Esophagus squamous epithelium (tissue), 5 donors: ENCODE results near the gene RARB. TPM values are rescaled to one million over a fixed set of nuclear protein-coding genes. Genes with fewer than 3 reads are reported as not detected.

Experiments used
- DNase-seq: peaks from one replicate; lab custom pipeline; 2025; lab: John Stamatoyannopoulos, UW
- H3K27ac ChIP-seq, 4 donors: fragments of 200-600 bp; sonication (generic); one replicate each; pipeline ENCODE4 v1.5.1; 2016 to 2019; ENCODE audit warnings: mild to moderate bottlenecking in 1 of 4
- H3K27me3 ChIP-seq, 4 donors: fragments of 200-600 bp; sonication (generic); 1 replicate in 3 of 4; 2 replicates in 1 of 4; pipeline versions ENCODE4 v1.5.1 to v1.6.0; 2017 to 2021; ENCODE audit warnings: antibody characterized with exemption in 1 of 4
- H3K36me3 ChIP-seq, 3 donors: fragments of 200-600 bp; sonication (generic); one replicate each; pipeline ENCODE4 v1.5.1; 2016 to 2019
- H3K4me1 ChIP-seq, 3 donors: fragments of 200-600 bp; sonication (generic); one replicate each; pipeline ENCODE4 v1.5.1; 2017 to 2019
- H3K4me3 ChIP-seq, 4 donors: fragments of 200-600 bp; sonication (generic); 1 replicate in 3 of 4; 2 replicates in 1 of 4; pipeline ENCODE4 v1.5.1; 2016 to 2019; ENCODE audit warnings: mild to moderate bottlenecking in 2 of 4, moderate library complexity in 1 of 4
- H3K9me3 ChIP-seq, 3 donors: fragments of 200-600 bp; sonication (generic); one replicate each; pipeline ENCODE4 v1.5.1; 2016 to 2019
- POLR2A ChIP-seq, 4 donors: fragments of 450-650 bp; IDR thresholded peaks; one replicate each; pipeline ENCODE4 v1.6.1; 2017; ENCODE audit warnings: antibody characterized with exemption in 4 of 4, mild to moderate bottlenecking in 4 of 4, moderate library complexity in 3 of 4
- WGBS, 2 donors: methylation state at CpG; one replicate each; pipeline ENCODE4 v1.1.5; 2018; 5-methylcytosine and 5-hydroxymethylcytosine counted together
- intact Hi-C: fragments of 100-400 bp; cut with DNase I; formaldehyde crosslinking; loops from one replicate; pipeline ENCODE4 v1.15.0; 2022
- total RNA-seq, 4 donors: library from RNA; depleted of rRNA; stranded (reverse); fragments of >200 nt; gene quantifications; one replicate each; pipeline ENCODE4 v1.1.0, GENCODE V29; 2016
- TF ChIP-seq, protein P1 (sequence below), 6 experiments: fragments of 450-650 bp in 4 of 6; fragments of 200-600 bp in 2 of 6; sonication (generic) in 2 of 6; IDR thresholded peaks; one replicate each; pipeline ENCODE4 v1.5.1; 2016 to 2019; ENCODE audit warnings: antibody characterized with exemption in 6 of 6, mild to moderate bottlenecking in 4 of 6, moderate library complexity in 4 of 6
- donor health status: DM: yes; HTN: yes; CAD: no.

RARB gene
- total RNA-seq, 4 donors from 2014 or later: 1.9 to 9.0 (median 3.5) TPM

DNA sequence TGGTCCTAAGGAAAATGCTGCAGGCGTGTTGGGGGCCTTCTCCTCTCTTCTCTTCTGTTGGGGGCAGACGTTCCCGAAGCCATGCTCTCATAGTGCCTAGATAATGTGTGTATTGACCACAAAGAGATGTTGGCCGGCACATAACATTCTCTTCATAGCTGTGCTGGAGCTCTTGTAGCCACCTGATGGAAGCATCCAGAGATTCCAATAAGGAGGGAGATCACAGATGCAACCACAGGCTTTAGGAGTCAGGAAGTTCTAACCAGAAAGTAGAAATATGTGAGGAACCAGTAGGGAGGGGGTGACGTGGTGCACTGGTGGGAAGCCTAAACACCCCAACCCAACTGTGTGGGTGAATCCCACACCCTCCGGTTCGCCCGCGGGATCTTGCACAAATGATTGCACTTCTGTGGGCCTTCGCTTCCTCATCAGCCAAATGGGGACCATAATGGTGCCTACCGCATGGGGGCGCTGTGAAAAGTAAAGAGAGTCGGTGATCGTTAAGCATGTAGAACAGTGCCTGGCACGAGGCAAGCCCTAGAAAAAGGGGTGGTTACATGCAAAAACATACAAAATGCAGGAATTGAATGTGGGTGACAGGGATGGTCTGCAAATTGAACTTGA is 148.9 kb downstream of the RARB start:
- Histone ChIP-seq H3K9me3 (no peaks in the 10 kb centered on the region), H3K4me1 (peaks cover 0 to 9% (median 3%) of the 10 kb centered on the region in 3 donors), H3K27ac (no peak overlapping the region), H3K4me3 (no peak overlapping the region), H3K36me3 (peaks cover 0 to 57% (median 0%) of the 10 kb centered on the region in 3 donors), H3K27me3 (no peaks in the 10 kb centered on the region)
- DNase-seq: no peak
- TF ChIP-seq, protein P1, sequence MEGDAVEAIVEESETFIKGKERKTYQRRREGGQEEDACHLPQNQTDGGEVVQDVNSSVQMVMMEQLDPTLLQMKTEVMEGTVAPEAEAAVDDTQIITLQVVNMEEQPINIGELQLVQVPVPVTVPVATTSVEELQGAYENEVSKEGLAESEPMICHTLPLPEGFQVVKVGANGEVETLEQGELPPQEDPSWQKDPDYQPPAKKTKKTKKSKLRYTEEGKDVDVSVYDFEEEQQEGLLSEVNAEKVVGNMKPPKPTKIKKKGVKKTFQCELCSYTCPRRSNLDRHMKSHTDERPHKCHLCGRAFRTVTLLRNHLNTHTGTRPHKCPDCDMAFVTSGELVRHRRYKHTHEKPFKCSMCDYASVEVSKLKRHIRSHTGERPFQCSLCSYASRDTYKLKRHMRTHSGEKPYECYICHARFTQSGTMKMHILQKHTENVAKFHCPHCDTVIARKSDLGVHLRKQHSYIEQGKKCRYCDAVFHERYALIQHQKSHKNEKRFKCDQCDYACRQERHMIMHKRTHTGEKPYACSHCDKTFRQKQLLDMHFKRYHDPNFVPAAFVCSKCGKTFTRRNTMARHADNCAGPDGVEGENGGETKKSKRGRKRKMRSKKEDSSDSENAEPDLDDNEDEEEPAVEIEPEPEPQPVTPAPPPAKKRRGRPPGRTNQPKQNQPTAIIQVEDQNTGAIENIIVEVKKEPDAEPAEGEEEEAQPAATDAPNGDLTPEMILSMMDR (IDR thresholded peaks at IDR 0.05): no peak
- no peak for TF ChIP-seq POLR2A (IDR thresholded peaks at IDR 0.05)
- intact Hi-C loops: no loop called here
- 77 to 83% methylated on average over 11 to 15 of the region's 15 CpGs for WGBS, 2 donors

DNA sequence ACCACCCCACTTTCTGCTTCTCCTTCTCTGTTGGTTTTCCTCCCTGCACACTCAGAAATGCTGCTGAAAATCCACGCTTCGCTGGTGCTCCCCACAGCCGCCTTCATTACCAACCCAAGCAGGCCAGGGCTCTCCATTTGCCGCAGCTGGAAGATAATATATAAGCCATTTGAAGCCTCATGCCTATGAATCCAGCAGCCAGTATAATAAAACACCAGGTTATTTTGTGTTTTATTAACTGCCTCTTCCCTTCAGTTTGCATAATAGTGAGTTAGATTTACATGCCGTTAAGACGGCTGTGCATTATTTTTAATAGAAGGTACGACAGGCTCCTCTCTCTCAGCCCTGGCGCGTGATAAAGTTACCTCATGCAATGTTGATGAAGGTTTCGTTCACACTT is 150.0 kb downstream of the RARB start:
- H3K4me1 ChIP-seq: peaks cover 0 to 7% (median 3%) of the 10 kb centered on the region in 3 donors
- no peak for TF ChIP-seq POLR2A (IDR thresholded peaks at IDR 0.05)
- TF ChIP-seq, protein P1 (IDR thresholded peaks at IDR 0.05): no peak
- H3K36me3 ChIP-seq: peaks cover 0 to 60% (median 0%) of the 10 kb centered on the region in 3 donors
- H3K4me3 ChIP-seq: no peak overlapping the region
- DNase-seq: no peak
- intact Hi-C loops: no loop called here
- no peaks in the 10 kb centered on the region for H3K27me3 ChIP-seq
- no peaks in the 10 kb centered on the region for H3K9me3 ChIP-seq
- 93 to 97% methylated on average over 9 to 10 of the region's 10 CpGs for WGBS, 2 donors
- no peak overlapping the region for H3K27ac ChIP-seq

DNA sequence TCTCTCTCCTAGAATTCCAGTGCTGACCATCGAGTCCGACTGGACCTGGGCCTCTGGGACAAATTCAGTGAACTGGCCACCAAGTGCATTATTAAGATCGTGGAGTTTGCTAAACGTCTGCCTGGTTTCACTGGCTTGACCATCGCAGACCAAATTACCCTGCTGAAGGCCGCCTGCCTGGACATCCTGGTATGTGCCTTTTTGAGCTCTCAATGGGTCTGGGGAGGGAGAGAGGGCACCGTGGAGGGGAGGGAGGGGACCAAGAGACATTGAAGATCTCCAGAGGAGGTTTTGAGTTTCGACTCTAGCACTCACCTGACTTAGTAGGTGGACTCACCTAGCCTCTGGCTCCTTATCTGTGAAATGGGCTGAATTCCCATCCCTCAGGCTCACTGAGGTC is 152.5 kb downstream of the RARB start:
- intact Hi-C loops: no loop called here
- no peaks in the 10 kb centered on the region for H3K4me1 ChIP-seq
- H3K27me3 ChIP-seq: no peaks in the 10 kb centered on the region
- DNase-seq: no peak
- WGBS, 2 donors: 86 to 91% methylated on average over 6 to 8 of the region's 8 CpGs
- no peak overlapping the region for H3K27ac ChIP-seq
- TF ChIP-seq, protein P1 (IDR thresholded peaks at IDR 0.05): no peak
- TF ChIP-seq POLR2A (IDR thresholded peaks at IDR 0.05): no peak
- H3K4me3 ChIP-seq: no peak overlapping the region
- peaks cover 0 to 61% (median 0%) of the 10 kb centered on the region in 3 donors for H3K36me3 ChIP-seq
- no peaks in the 10 kb centered on the region for H3K9me3 ChIP-seq

DNA sequence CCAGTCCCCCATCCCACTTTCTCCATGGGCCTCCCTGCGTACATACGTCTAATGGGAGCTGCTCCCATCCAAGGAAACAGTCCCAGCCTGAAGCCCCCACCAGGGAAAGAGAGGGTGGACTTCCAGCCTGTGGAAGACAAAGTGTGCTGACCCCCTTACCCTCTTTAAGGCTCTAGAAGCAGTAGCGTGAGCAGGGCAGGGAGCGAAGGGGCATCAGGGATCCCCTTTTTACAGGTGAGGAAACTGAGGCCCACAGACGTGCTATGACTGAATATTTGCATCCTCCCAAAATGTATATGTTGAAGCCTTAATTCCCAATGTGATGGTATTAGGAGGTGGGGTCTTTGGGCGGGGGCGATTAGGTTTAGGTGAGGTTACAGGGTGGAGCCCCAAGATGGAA is 153.3 kb downstream of the RARB start:
- TF ChIP-seq POLR2A (IDR thresholded peaks at IDR 0.05): no peak
- TF ChIP-seq, protein P1 (IDR thresholded peaks at IDR 0.05): no peak
- WGBS, 2 donors: 78 to 86% methylated on average over 6 of the region's 7 CpGs
- Histone ChIP-seq H3K36me3 (peaks cover 0 to 56% (median 0%) of the 10 kb centered on the region in 3 donors), H3K4me3 (no peak overlapping the region), H3K27ac (no peak overlapping the region), H3K27me3 (no peaks in the 10 kb centered on the region), H3K4me1 (no peaks in the 10 kb centered on the region), H3K9me3 (no peaks in the 10 kb centered on the region)
- no peak for DNase-seq
- intact Hi-C loops: no loop called here

DNA sequence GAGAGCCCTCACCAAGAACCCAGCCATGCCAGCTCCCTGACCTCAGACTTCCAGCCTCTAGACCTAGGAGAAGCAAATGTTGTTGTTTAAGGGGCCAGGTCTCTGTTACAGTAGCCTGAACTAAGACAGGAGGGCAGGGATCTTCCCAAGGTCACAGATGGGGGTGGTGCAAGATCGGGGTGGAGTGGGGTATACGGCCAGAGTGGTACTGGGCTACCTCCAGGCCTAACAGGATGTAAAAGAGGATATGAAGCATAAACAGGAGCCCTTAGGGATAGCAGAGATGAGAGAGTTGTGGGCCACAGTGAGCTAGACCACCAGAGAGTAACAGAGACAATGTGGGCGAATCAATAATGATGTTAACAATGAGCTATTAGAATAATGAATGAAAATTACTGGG is 153.8 kb downstream of the RARB start:
- Histone ChIP-seq H3K9me3 (no peaks in the 10 kb centered on the region), H3K27ac (no peak overlapping the region), H3K36me3 (peaks cover 0 to 52% (median 0%) of the 10 kb centered on the region in 3 donors), H3K4me1 (no peaks in the 10 kb centered on the region), H3K4me3 (no peak overlapping the region), H3K27me3 (no peaks in the 10 kb centered on the region)
- WGBS, 2 donors: 87 to 95% methylated on average over 3 of the region's 3 CpGs
- TF ChIP-seq POLR2A (IDR thresholded peaks at IDR 0.05): no peak
- TF ChIP-seq, protein P1 (IDR thresholded peaks at IDR 0.05): no peak
- no peak for DNase-seq
- intact Hi-C loops: no loop called here
